ENCODE data around the gene NCKAP5. TPM values are rescaled to one million over a fixed set of nuclear protein-coding genes. Genes with fewer than 3 reads are reported as not detected.

Gene NCKAP5
- total and polyA plus RNA-seq, 11 donors, result 0.51 to 10.5 (median 5.2) TPM

DNA sequence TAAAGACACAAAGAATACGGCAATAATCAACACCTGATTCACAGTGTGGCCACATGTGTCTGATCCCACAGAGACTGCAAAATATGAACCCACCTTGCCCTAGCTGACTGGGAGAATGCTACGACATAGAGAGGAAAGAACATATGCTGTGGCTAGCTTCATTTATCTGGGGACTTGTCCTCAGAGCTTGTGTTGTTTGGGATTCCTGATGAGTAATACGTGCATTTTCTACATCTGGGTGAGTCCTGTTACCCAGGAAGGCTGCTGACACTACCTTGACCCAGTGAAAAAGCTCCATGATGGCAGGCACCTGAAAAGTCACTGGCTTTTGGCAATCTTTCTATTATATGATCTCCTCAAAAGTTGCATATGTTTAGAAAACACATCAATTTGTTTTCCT lies 470.6 kb downstream of the NCKAP5 start:
- Histone ChIP-seq H3K36me3 (no peaks in the 10 kb centered on the region), H3K4me1 (no peaks in the 10 kb centered on the region), H3K27ac (no peak overlapping the region), H3K27me3 (no peaks in the 10 kb centered on the region), H3K9me3 (no peaks in the 10 kb centered on the region), H3K4me3 (no peak overlapping the region)
- ATAC-seq (no peak), DNase-seq (no peak)
- TF ChIP-seq, protein P1, sequence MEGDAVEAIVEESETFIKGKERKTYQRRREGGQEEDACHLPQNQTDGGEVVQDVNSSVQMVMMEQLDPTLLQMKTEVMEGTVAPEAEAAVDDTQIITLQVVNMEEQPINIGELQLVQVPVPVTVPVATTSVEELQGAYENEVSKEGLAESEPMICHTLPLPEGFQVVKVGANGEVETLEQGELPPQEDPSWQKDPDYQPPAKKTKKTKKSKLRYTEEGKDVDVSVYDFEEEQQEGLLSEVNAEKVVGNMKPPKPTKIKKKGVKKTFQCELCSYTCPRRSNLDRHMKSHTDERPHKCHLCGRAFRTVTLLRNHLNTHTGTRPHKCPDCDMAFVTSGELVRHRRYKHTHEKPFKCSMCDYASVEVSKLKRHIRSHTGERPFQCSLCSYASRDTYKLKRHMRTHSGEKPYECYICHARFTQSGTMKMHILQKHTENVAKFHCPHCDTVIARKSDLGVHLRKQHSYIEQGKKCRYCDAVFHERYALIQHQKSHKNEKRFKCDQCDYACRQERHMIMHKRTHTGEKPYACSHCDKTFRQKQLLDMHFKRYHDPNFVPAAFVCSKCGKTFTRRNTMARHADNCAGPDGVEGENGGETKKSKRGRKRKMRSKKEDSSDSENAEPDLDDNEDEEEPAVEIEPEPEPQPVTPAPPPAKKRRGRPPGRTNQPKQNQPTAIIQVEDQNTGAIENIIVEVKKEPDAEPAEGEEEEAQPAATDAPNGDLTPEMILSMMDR (IDR thresholded peaks at IDR 0.05), result no peak
- no peak for TF ChIP-seq POLR2A (IDR thresholded peaks at IDR 0.05)
- WGBS, 4 donors, result 80 to 88% (median 82%) methylated on average over 3 of the region's 3 CpGs
- intact Hi-C loops (cut with DNase I), result no loop called here

DNA sequence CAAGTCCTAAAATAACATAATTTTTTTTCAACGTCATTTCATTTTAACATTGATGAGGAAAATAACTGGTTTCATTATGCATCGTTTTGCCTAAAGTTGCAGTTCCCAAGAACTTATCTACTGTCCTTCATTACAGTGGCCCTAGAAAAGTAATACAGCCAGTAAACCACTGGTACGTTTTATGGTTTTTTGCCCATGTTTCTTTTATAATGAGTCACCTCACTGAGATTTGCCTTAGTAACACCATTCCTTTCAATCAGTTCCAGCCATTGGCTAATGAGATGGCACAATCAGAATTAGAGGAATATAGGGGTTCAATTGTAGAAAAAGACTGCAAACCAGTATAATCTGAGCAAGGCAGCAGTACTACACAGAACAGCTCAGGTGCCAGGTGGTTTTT lies 475.7 kb downstream of the NCKAP5 start:
- TF ChIP-seq, protein P1 (IDR thresholded peaks at IDR 0.05), result no peak
- no peak for TF ChIP-seq POLR2A (IDR thresholded peaks at IDR 0.05)

DNA sequence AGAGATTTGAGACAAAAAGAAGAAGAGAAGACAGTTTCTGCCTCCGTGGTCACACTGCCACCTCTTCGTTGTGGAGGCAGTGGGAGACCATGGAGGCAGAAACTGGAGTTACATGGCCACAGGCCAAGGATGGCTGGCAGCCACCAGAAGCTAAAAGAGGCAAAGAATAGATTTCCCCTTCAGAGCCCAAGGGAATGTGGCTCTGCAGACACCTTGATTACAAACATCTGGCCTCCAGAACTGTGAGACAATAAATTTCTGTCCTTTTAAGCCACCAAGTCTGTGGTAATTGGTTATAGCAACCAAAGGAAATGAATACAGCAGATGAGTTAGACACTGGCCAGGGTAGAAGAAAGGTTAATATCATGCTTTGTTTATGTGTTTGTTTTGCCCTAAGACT lies 477.9 kb downstream of the NCKAP5 start:
- H3K9me3 ChIP-seq, result no peaks in the 10 kb centered on the region
- no peak for TF ChIP-seq POLR2A (IDR thresholded peaks at IDR 0.05)
- TF ChIP-seq, protein P1 (IDR thresholded peaks at IDR 0.05), result no peak
- H3K4me3 ChIP-seq, result no peak overlapping the region
- DNase-seq (no peak), ATAC-seq (no peak)
- 60 to 69% (median 66%) methylated on average over 2 of the region's 2 CpGs for WGBS, 4 donors
- no peaks in the 10 kb centered on the region for H3K36me3 ChIP-seq
- H3K4me1 ChIP-seq, result no peaks in the 10 kb centered on the region
- intact Hi-C loops (cut with DNase I), result no loop called here
- no peaks in the 10 kb centered on the region for H3K27me3 ChIP-seq
- H3K27ac ChIP-seq, result no peak overlapping the region

More for the DNA sequence above, 475.7 kb downstream of the NCKAP5 start:
- H3K27me3 ChIP-seq, result no peaks in the 10 kb centered on the region
- H3K4me1 ChIP-seq, result no peaks in the 10 kb centered on the region
- DNase-seq, result no peak
- no peak overlapping the region for H3K27ac ChIP-seq
- H3K4me3 ChIP-seq, result no peak overlapping the region
- H3K9me3 ChIP-seq, result no peaks in the 10 kb centered on the region
- intact Hi-C loops (cut with DNase I), result no loop called here
- WGBS, 4 donors, result 80 to 92% (median 83%) methylated on average over 3 of the region's 3 CpGs
- no peak for ATAC-seq
- H3K36me3 ChIP-seq, result no peaks in the 10 kb centered on the region

DNA sequence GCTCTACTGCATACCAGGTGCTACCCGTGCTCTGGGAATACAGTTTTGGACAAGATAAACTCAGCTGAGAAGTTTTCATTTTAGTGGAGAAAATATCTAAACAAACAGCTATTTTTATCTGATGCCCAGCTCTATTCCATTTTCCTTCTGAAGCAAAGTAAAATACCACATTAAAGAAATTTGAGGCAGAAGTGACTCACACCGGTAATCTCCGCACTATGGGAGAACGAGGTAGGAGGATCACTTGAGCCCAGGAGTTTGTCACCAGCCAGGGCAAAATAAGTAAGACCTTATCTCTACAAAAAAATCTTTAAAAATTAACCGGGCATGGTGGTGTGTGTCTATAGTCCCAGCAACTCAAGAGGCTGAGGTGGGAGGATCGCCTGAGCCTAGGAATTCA lies 482.1 kb downstream of the NCKAP5 start:
- Histone ChIP-seq H3K36me3 (no peaks in the 10 kb centered on the region), H3K4me3 (no peak overlapping the region), H3K27ac (no peak overlapping the region), H3K9me3 (no peaks in the 10 kb centered on the region), H3K4me1 (no peaks in the 10 kb centered on the region), H3K27me3 (no peaks in the 10 kb centered on the region)
- TF ChIP-seq, protein P1 (IDR thresholded peaks at IDR 0.05), result no peak
- TF ChIP-seq POLR2A (IDR thresholded peaks at IDR 0.05), result no peak
- DNase-seq (no peak), ATAC-seq (no peak)
- intact Hi-C loops (cut with DNase I), result no loop called here
- WGBS, 4 donors, result 85 to 91% (median 89%) methylated on average over 6 of the region's 6 CpGs
